Activated CD4-positive, alpha-beta T cell treated with anti-CD3 and anti-CD28 coated beads for 36 hours (primary cell): ENCODE results near the gene PPP2R5E. TPM values are rescaled to one million over a fixed set of nuclear protein-coding genes. Genes with fewer than 3 reads are reported as not detected.

Source experiments
- ATAC-seq: fragments of 200-7000 bp; cut with Tn5 transposase; one replicate; pipeline ENCODE4 v1.10.0; 2021; ENCODE audit warnings: mild to moderate bottlenecking, moderate library complexity
- CTCF ChIA-PET: fragments of 350-600 bp; sonication (Branson Sonifier 250); formaldehyde crosslinking; loops from one replicate; lab custom pipeline; 2021; ENCODE audit warnings: antibody characterized with exemption; lab: Charles Lee
- POLR2A ChIA-PET: fragments of 350-600 bp; sonication (Branson Sonifier 250); formaldehyde crosslinking; loops from one replicate; lab custom pipeline; 2021; ENCODE audit warnings: antibody characterized with exemption, inconsistent platforms; lab: Charles Lee
- DNase-seq: peaks from one replicate; pipeline ENCODE4 v3.0.0-alpha.2; 2020
- H3K27ac Mint-ChIP-seq: one replicate; pipeline ENCODE4 v1.8.0; 2021; ENCODE audit warnings: mixed read lengths
- H3K27me3 Mint-ChIP-seq: one replicate; pipeline ENCODE4 v1.8.0; 2021; ENCODE audit warnings: mixed read lengths
- H3K36me3 Mint-ChIP-seq: one replicate; pipeline ENCODE4 v1.8.0; 2021; ENCODE audit warnings: low read depth, mixed read lengths
- H3K4me1 Mint-ChIP-seq: one replicate; pipeline ENCODE4 v1.8.0; 2021; ENCODE audit warnings: mixed read lengths
- H3K4me3 Mint-ChIP-seq: one replicate; pipeline ENCODE4 v1.8.0; 2021; ENCODE audit warnings: mild to moderate bottlenecking, moderate library complexity, mixed read lengths
- H3K9me3 Mint-ChIP-seq: one replicate; pipeline ENCODE4 v1.8.0; 2021; ENCODE audit warnings: low read depth, mixed read lengths
- intact Hi-C, 2 experiments: fragments of 100-400 bp; cut with DNase I in 1 of 2; cut with micrococcal nuclease in 1 of 2; formaldehyde crosslinking; loops; one replicate each; pipeline versions ENCODE4 v1.14.2 to v1.15.1; 2022 to 2024; cut with DNase I, micrococcal nuclease
- total RNA-seq, 2 experiments: library from RNA; stranded (reverse); gene quantifications; one replicate each; pipeline ENCODE4 v1.2.3, GENCODE V29; 2021

PPP2R5E gene
- total RNA-seq, 2 experiments from 2014 or later, result 38.4 to 40.4 TPM

- ATAC-seq, result no peak
- CTCF ChIA-PET, result interaction anchor here (0.5 kb wide), 1 partner anchor 1234 kb away, joined by 3 read pairs; no protein-coding TSS in a partner anchor
Measured at GRCh38 chr14:63547798-63548335, 4.7 kb upstream of the PPP2R5E start.

GRCh38 chr14:63545431-63545830 lies 2.3 kb upstream of the PPP2R5E start:
- CTCF ChIA-PET, result no interaction called here

More at GRCh38 chr14:63547798-63548335, 4.7 kb upstream of the PPP2R5E start:
- no peaks in the 10 kb centered on the region for H3K27me3 Mint-ChIP-seq
- peaks cover 15% of the 10 kb centered on the region for H3K4me1 Mint-ChIP-seq
- H3K4me3 Mint-ChIP-seq, result no peak overlapping the region
- no peak for DNase-seq
- H3K9me3 Mint-ChIP-seq, result no peaks in the 10 kb centered on the region
- intact Hi-C loops, result loop anchor here in 1 of 2 experiments (10.0 kb wide), 1 partner anchor 957 kb away; the partner anchor contains the start of genes ZBTB1 and ZBTB25
- POLR2A ChIA-PET, result no interaction called here
- no peak overlapping the region for H3K27ac Mint-ChIP-seq
- H3K36me3 Mint-ChIP-seq, result peaks cover 2% of the 10 kb centered on the region

DNA sequence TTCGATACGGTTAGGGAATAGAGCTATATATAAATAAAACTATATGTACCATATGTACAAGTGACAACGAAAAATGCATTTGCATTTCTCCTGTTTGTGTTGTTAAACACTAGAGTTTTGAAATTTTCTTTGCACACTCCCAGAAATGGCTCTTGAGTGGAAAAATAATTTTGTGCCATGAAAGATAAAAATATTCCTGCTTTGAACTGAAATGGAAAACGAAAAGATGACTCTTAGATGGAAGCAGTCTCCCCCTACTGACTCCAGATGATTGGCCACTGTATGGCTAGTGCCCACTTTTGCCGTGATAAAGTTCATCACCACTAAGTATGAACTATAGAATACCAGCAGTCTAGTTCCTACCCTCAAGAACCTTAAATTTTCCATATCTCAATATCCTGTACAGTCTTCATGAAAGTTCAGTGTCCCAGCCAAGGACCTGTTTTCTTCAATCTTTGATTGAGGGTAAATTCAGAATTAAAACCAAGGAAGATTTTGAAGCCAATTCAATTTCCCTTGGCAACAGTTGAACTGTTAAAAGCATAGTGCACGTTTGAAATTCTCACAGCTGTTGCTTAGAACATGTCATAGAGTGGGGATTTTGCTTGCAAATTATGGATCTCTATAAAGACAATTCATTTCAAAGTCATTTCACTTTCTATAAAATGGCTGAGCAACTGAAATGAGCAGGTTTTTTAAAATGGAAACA lies 1.6 kb upstream of the PPP2R5E start:
- peaks cover 22% of the 10 kb centered on the region for H3K4me1 Mint-ChIP-seq
- POLR2A ChIA-PET, result no interaction called here
- H3K27ac Mint-ChIP-seq, result no peak overlapping the region

More at GRCh38 chr14:63545431-63545830, 2.3 kb upstream of the PPP2R5E start:
- H3K4me1 Mint-ChIP-seq, result peaks cover 22% of the 10 kb centered on the region
- no peaks in the 10 kb centered on the region for H3K27me3 Mint-ChIP-seq
- intact Hi-C loops, result loop anchor here in 1 of 2 experiments (10.0 kb wide), 1 partner anchor 959 kb away; the partner anchor contains the start of genes ZBTB1 and ZBTB25
- H3K36me3 Mint-ChIP-seq, result peaks cover 5% of the 10 kb centered on the region
- no peak overlapping the region for H3K4me3 Mint-ChIP-seq
- H3K27ac Mint-ChIP-seq, result no peak overlapping the region
- no peak for ATAC-seq
- POLR2A ChIA-PET, result no interaction called here
- DNase-seq, result no peak
- H3K9me3 Mint-ChIP-seq, result no peaks in the 10 kb centered on the region

GRCh38 chr14:63543826-63544406 lies 739 bp upstream of the PPP2R5E start:
- ChIA-PET CTCF (interaction anchor here (0.6 to 2.0 kb wide), 7 partner anchors 12 to 226 kb away, joined by 3 to 11 read pairs (median 4); no protein-coding TSS in a partner anchor), POLR2A (interaction anchor here (1.0 kb wide), 1 partner anchor 98 kb away, joined by 11 read pairs; the partner anchor contains the start of gene WDR89)
- Mint-ChIP-seq H3K4me1 (peaks cover 26% of the 10 kb centered on the region), H3K9me3 (no peaks in the 10 kb centered on the region), H3K36me3 (peaks cover 14% of the 10 kb centered on the region), H3K4me3 (peak overlapping the region; percentile 86), H3K27ac (peak overlapping the region; percentile 85), H3K27me3 (no peaks in the 10 kb centered on the region)
- DNase-seq (no peak), ATAC-seq (peak; percentile 18)
- intact Hi-C loops, result loop anchor here (1.0 to 10.0 kb wide), 8 partner anchors 66 to 961 kb away; partner anchors contain the start of genes MTHFD1 (in 1 of the 2), SGPP1 (in 1 of the 2), SYNE2 (in 1 of the 2) and ZBTB1 (in 1 of the 2)

More for the DNA sequence above, 1.6 kb upstream of the PPP2R5E start:
- intact Hi-C loops, result loop anchor here in 1 of 2 experiments (5.0 to 10.0 kb wide), 2 partner anchors 843 to 960 kb away; partner anchors contain the start of genes MTHFD1, ZBTB1 and ZBTB25
- DNase-seq, result no peak
- Mint-ChIP-seq H3K27me3 (no peaks in the 10 kb centered on the region), H3K4me3 (peak overlapping the region; percentile 86), H3K9me3 (no peaks in the 10 kb centered on the region), H3K36me3 (peaks cover 6% of the 10 kb centered on the region)
- no peak for ATAC-seq
- CTCF ChIA-PET, result interaction anchor here (0.6 to 2.0 kb wide), 4 partner anchors 14 to 226 kb away, joined by 3 to 11 read pairs (median 4); no protein-coding TSS in a partner anchor

- no peaks in the 10 kb centered on the region for H3K9me3 Mint-ChIP-seq
- peak overlapping the region; percentile 71 for H3K27ac Mint-ChIP-seq
- H3K4me3 Mint-ChIP-seq, result peak overlapping the region; percentile 86
- ATAC-seq (peak; percentile 1), DNase-seq (peak; percentile 40)
- peaks cover 21% of the 10 kb centered on the region for H3K36me3 Mint-ChIP-seq
- H3K27me3 Mint-ChIP-seq, result no peaks in the 10 kb centered on the region
- POLR2A ChIA-PET, result interaction anchor here (1.4 kb wide), 1 partner anchor 15 kb away, joined by 3 read pairs; no protein-coding TSS in a partner anchor
- intact Hi-C loops, result loop anchor here (1.0 to 10.0 kb wide), 5 partner anchors 71 to 962 kb away; partner anchors contain the start of genes MTHFD1 (in 1 of the 2), SYNE2 (in 1 of the 2), ZBTB1 (in 1 of the 2) and ZBTB25 (in 1 of the 2)
- CTCF ChIA-PET, result interaction anchor here (0.7 to 2.0 kb wide), 4 partner anchors 11 to 228 kb away, joined by 3 to 11 read pairs (median 6); no protein-coding TSS in a partner anchor
- peaks cover 29% of the 10 kb centered on the region for H3K4me1 Mint-ChIP-seq
Measured at GRCh38 chr14:63542231-63542999, 762 bp downstream of the PPP2R5E start.

GRCh38 chr14:63535918-63536317 lies 7.3 kb downstream of the PPP2R5E start:
- Mint-ChIP-seq H3K9me3 (no peaks in the 10 kb centered on the region), H3K27ac (no peak overlapping the region), H3K4me1 (peaks cover 18% of the 10 kb centered on the region), H3K27me3 (no peaks in the 10 kb centered on the region), H3K4me3 (no peak overlapping the region), H3K36me3 (peaks cover 42% of the 10 kb centered on the region)
- ATAC-seq (no peak), DNase-seq (no peak)
- CTCF ChIA-PET, result no interaction called here
- intact Hi-C loops, result no loop called here
- POLR2A ChIA-PET, result no interaction called here

DNA sequence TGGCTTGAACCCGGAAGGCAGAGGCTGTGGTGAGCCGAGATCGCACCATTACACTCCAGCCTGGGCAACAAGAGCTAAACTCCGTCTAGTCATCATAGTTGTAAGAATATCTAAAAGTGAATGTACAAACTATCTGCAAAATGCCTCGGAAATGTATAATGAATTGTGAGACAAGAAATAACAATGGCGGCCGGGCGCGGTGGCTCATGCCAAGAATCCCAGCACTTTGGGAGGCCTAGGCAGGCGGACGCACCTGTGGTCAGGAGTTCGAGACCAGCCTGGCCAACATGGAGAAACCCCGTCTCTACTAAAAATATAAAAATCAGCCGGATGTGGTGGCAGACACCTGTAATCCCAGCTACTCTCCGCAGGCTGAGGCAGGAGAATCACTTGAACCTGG lies 9.7 kb downstream of the PPP2R5E start:
- H3K36me3 Mint-ChIP-seq, result peaks cover 38% of the 10 kb centered on the region
- H3K4me1 Mint-ChIP-seq, result peaks cover 12% of the 10 kb centered on the region
- H3K4me3 Mint-ChIP-seq, result no peak overlapping the region
- no peaks in the 10 kb centered on the region for H3K9me3 Mint-ChIP-seq
- intact Hi-C loops, result no loop called here
- CTCF ChIA-PET, result interaction anchor here (1.1 kb wide), 1 partner anchor 144 kb away, joined by 3 read pairs; no protein-coding TSS in a partner anchor
- no peaks in the 10 kb centered on the region for H3K27me3 Mint-ChIP-seq
- POLR2A ChIA-PET, result no interaction called here
- no peak overlapping the region for H3K27ac Mint-ChIP-seq
- DNase-seq (no peak), ATAC-seq (no peak)

DNA sequence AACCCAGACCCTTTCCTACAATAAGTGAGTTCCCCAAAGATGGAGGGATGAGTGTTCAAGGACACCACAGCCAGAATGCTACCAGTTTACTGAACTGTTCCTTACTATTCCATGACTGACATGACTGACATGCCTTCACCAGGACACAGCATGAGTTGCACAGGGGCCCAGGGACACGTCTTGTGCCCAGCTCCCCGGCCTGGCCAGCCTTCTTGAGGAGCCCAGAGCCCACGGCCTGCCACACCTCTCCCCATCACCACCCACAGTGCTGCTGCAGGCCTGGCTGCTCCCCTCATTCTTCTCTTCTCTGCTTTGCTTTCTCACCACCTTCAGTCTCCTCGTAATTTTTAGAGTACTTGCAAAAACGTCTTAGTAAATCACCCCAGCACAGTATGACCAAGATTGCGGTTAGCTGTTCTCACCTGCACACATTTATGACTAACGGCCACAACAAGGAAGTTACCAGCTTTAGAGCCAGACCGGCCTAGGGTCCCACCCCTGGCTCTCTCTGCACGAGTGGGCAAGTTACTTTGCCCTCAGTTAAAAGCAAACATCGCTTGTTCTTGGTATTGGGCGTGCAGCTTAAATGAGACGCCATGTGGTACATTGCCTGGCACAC lies 18.5 kb downstream of the PPP2R5E start:
- DNase-seq (peak; percentile 14), ATAC-seq (peak; percentile 86)
- peak overlapping the region; percentile 8 for H3K27ac Mint-ChIP-seq
- H3K4me1 Mint-ChIP-seq, result peaks cover 21% of the 10 kb centered on the region
- H3K27me3 Mint-ChIP-seq, result no peaks in the 10 kb centered on the region
- ChIA-PET POLR2A (no interaction called here), CTCF (interaction anchor here (0.6 to 1.4 kb wide), 3 partner anchors 10 to 122 kb away, joined by 4 to 5 read pairs (median 4); no protein-coding TSS in a partner anchor)
- H3K9me3 Mint-ChIP-seq, result no peaks in the 10 kb centered on the region
- H3K36me3 Mint-ChIP-seq, result peaks cover 23% of the 10 kb centered on the region
- no peak overlapping the region for H3K4me3 Mint-ChIP-seq
- intact Hi-C loops, result no loop called here

GRCh38 chr14:63523735-63524426 lies 19.3 kb downstream of the PPP2R5E start:
- no peaks in the 10 kb centered on the region for H3K27me3 Mint-ChIP-seq
- H3K9me3 Mint-ChIP-seq, result no peaks in the 10 kb centered on the region
- H3K4me1 Mint-ChIP-seq, result peaks cover 21% of the 10 kb centered on the region
- ChIA-PET POLR2A (no interaction called here), CTCF (interaction anchor here (0.7 kb wide), 1 partner anchor 14 kb away, joined by 4 read pairs; no protein-coding TSS in a partner anchor)
- intact Hi-C loops, result no loop called here
- no peak for ATAC-seq
- H3K4me3 Mint-ChIP-seq, result no peak overlapping the region
- H3K27ac Mint-ChIP-seq, result peak overlapping the region; percentile 8
- H3K36me3 Mint-ChIP-seq, result peaks cover 19% of the 10 kb centered on the region
- no peak for DNase-seq
